Effector memory CD4-positive, alpha-beta T cell (primary cell): Measurements from ENCODE around the gene DOCK3.
"Not testable (repeated sequence)": the region's sequence is repeated elsewhere in the genome, so short reads cannot be mapped to it uniquely, and the experiment has no call there.

Source experiments
- DNase-seq, 3 donors: peaks; one replicate each; pipeline ENCODE4 v3.0.0-alpha.2; 2020
- H3K27ac ChIP-seq: 2 replicates; pipeline ENCODE4 v1.7.0; 2013; ENCODE audit warnings: mild to moderate bottlenecking, low read length, moderate library complexity; ENCODE audit not compliant: insufficient read depth, poor library complexity, severe bottlenecking
- H3K27me3 ChIP-seq: replicated peaks from 2 replicates; pipeline ENCODE4 v1.7.0; 2013; ENCODE audit warnings: mild to moderate bottlenecking, low read length; ENCODE audit not compliant: insufficient read depth, control insufficient read depth, poor library complexity, severe bottlenecking
- H3K36me3 ChIP-seq: 2 replicates; pipeline ENCODE4 v1.7.0; 2013; ENCODE audit warnings: mild to moderate bottlenecking, low read length, moderate library complexity; ENCODE audit not compliant: control insufficient read depth, insufficient read depth
- H3K4me1 ChIP-seq: 2 replicates; pipeline ENCODE4 v1.7.0; 2013; ENCODE audit warnings: low read length, mild to moderate bottlenecking; ENCODE audit not compliant: control insufficient read depth, insufficient read depth, poor library complexity, severe bottlenecking
- H3K4me3 ChIP-seq: 2 replicates; pipeline ENCODE4 v1.7.0; 2013; ENCODE audit warnings: low read length, low read depth, mild to moderate bottlenecking; ENCODE audit not compliant: insufficient read depth, poor library complexity, severe bottlenecking
- H3K9me3 ChIP-seq: 2 replicates; pipeline ENCODE4 v1.7.0; 2013; ENCODE audit warnings: mild to moderate bottlenecking, low read length, moderate library complexity; ENCODE audit not compliant: control insufficient read depth

DOCK3 gene

GRCh38 chr3:50657816-50658215 is 16.9 kb upstream of the DOCK3 start:
- H3K9me3 ChIP-seq: no peaks in the 10 kb centered on the region
- no peaks in the 10 kb centered on the region for H3K4me1 ChIP-seq
- H3K27ac ChIP-seq: no peak overlapping the region
- no peaks in the 10 kb centered on the region for H3K36me3 ChIP-seq
- H3K27me3 ChIP-seq: no peaks in the 10 kb centered on the region
- no peak for DNase-seq
- H3K4me3 ChIP-seq: no peak overlapping the region

GRCh38 chr3:50658416-50658815 is 16.3 kb upstream of the DOCK3 start:
- Histone ChIP-seq H3K27me3 (no peaks in the 10 kb centered on the region), H3K36me3 (no peaks in the 10 kb centered on the region), H3K4me3 (no peak overlapping the region), H3K27ac (no peak overlapping the region), H3K4me1 (no peaks in the 10 kb centered on the region), H3K9me3 (no peaks in the 10 kb centered on the region)
- no peak for DNase-seq

- Histone ChIP-seq H3K9me3 (no peaks in the 10 kb centered on the region), H3K36me3 (no peaks in the 10 kb centered on the region), H3K27ac (no peak overlapping the region), H3K27me3 (no peaks in the 10 kb centered on the region), H3K4me3 (no peak overlapping the region), H3K4me1 (no peaks in the 10 kb centered on the region)
- DNase-seq: no peak
These were observed 15.9 kb upstream of the DOCK3 start for GRCh38 chr3:50658831-50659230.

GRCh38 chr3:50660386-50660785 is 14.3 kb upstream of the DOCK3 start:
- Histone ChIP-seq H3K9me3 (no peaks in the 10 kb centered on the region), H3K4me1 (no peaks in the 10 kb centered on the region), H3K27ac (no peak overlapping the region), H3K27me3 (no peaks in the 10 kb centered on the region), H3K4me3 (no peak overlapping the region), H3K36me3 (no peaks in the 10 kb centered on the region)
- no peak for DNase-seq

- no peaks in the 10 kb centered on the region for H3K27me3 ChIP-seq
- no peaks in the 10 kb centered on the region for H3K4me1 ChIP-seq
- H3K4me3 ChIP-seq: no peak overlapping the region
- no peak for DNase-seq
- H3K9me3 ChIP-seq: no peaks in the 10 kb centered on the region
- H3K27ac ChIP-seq: no peak overlapping the region
- no peaks in the 10 kb centered on the region for H3K36me3 ChIP-seq
These were observed 13.3 kb upstream of the DOCK3 start for GRCh38 chr3:50661321-50661837.

GRCh38 chr3:50662408-50662807 is 12.3 kb upstream of the DOCK3 start:
- no peak for DNase-seq
- Histone ChIP-seq H3K27me3 (no peaks in the 10 kb centered on the region), H3K36me3 (no peaks in the 10 kb centered on the region), H3K27ac (no peak overlapping the region), H3K4me1 (no peaks in the 10 kb centered on the region), H3K9me3 (no peaks in the 10 kb centered on the region), H3K4me3 (no peak overlapping the region)

GRCh38 chr3:50665081-50665840 is 9.5 kb upstream of the DOCK3 start:
- no peak overlapping the region for H3K4me3 ChIP-seq
- H3K36me3 ChIP-seq: no peaks in the 10 kb centered on the region
- H3K27ac ChIP-seq: no peak overlapping the region
- H3K9me3 ChIP-seq: no peaks in the 10 kb centered on the region
- no peaks in the 10 kb centered on the region for H3K4me1 ChIP-seq
- H3K27me3 ChIP-seq: no peaks in the 10 kb centered on the region
- no peak for DNase-seq

GRCh38 chr3:50665841-50666115 is 8.9 kb upstream of the DOCK3 start:
- not testable (repeated sequence) for H3K27ac ChIP-seq, H3K9me3 ChIP-seq, H3K27me3 ChIP-seq, DNase-seq, H3K36me3 ChIP-seq, H3K4me1 ChIP-seq, H3K4me3 ChIP-seq

GRCh38 chr3:50666837-50667236 is 7.9 kb upstream of the DOCK3 start:
- no peak for DNase-seq

GRCh38 chr3:50671331-50671730 is 3.4 kb upstream of the DOCK3 start:
- no peaks in the 10 kb centered on the region for H3K27me3 ChIP-seq

More at GRCh38 chr3:50666837-50667236, 7.9 kb upstream of the DOCK3 start:
- H3K4me3 ChIP-seq: no peak overlapping the region
- no peak overlapping the region for H3K27ac ChIP-seq
- H3K36me3 ChIP-seq: no peaks in the 10 kb centered on the region
- no peaks in the 10 kb centered on the region for H3K27me3 ChIP-seq
- no peaks in the 10 kb centered on the region for H3K9me3 ChIP-seq
- H3K4me1 ChIP-seq: no peaks in the 10 kb centered on the region

More at GRCh38 chr3:50671331-50671730, 3.4 kb upstream of the DOCK3 start:
- Histone ChIP-seq H3K27ac (no peak overlapping the region), H3K9me3 (no peaks in the 10 kb centered on the region), H3K36me3 (no peaks in the 10 kb centered on the region), H3K4me1 (peaks cover 3% of the 10 kb centered on the region), H3K4me3 (no peak overlapping the region)
- DNase-seq: no peak
